AG20443 (cell line): ENCODE measurements around the gene ZNF768.

Experiments
- DNase-seq: peaks from one replicate; pipeline ENCODE4 v3.0.0; 2012; ENCODE audit warnings: low spot score, mixed read lengths

The ZNF768 gene

DNA sequence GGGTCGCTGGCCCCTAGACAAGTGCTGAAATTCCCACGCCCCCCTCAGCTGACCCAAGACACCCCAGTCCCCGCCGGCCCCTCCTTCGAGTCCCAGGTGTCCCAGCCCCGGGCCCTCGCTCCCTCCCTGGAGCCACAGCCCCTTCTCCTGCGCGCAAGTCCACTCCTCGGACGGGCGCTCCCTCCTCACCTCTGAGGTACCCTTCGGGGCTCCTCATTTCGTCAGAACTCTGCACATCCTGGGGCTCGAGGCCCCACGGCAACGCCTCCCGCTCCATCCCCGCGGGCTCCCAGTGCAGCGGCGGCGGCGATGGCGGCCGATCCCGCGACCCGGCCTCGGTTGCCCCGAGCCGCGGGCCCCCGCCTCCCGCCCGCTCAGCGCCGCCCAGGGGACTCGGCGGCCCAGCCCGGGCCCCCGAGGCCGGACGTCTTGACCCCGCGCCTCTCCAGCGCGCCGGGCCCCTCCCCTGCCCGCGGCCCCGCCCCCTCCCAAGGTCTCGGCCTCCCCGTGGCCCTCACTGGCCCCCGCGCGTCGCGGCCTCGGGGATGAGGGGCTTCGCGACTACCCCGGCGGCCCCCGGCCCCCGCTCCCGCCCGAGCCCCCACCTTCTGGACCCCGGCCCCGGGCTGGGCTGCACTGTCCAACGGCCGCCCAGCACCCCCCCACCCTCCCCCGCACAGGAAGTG lies at the start of gene ZNF768:
Gene ZNF768, minus strand, starts transcription at position 430 of the 686 bp plus-strand sequence. Its CDS starts 153 bp downstream, at position 277.
- peak; percentile 85 for DNase-seq

DNA sequence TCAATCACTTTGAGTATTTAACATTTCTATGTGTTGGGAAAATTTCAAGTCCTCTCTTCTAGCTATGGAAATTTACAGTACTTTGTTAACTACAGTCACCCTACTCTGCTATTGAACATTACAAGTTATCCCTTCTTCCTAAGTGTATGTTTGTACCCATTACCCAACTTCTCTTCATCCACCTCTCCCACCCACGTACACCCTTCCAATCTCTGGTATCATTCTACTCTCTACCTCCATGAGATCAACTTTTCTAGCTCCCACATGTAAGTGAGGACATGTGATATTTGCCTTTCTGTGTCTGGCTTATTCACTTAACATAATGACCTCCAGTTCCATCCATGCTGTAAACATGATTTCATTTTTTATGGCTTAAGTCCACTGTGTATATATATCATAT lies 48.3 kb upstream of the ZNF768 start:
- DNase-seq, result no peak

DNA sequence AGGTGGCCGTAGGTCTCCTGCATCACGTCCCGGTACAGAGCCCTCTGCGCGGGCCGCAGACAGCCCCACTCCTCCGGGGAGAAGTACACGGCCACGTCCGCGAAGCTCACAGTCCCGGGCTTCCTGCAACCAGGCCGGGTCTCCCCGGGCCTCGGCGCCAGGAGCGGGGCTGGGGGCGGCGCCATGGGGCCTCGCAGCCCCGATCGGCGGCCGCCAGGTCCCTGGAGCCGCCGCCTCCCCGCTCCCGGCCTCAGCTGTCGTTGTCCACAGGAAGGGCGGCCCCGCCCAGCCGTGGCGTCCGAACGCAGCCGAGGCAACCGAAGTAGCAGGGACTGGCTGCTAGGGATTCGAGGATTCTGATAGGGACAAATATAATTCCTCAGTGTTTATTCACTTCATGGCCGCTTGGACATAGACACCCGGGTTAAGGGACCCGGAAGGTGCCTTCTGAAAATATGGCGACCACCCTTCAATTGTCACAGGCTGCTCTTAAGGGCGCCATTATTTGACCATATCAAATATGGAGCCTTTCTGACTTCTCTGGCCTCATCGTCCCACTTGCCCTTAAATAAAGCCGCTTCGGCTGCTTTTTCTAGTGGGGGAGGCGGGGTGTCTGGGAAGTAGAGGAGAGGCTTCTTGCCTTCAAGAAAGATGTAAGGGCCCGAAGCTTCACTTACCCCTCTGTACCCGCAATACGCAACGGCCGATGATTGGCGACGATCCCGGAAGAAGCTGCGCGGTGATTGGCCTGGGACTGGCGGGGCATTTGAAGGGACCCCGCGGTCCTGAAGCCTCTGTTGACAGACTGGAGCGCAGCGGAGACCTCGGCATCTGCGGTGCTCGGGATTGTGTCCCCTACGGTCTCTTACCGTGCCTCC lies 45.3 kb upstream of the ZNF768 start, which contains the start of gene ZNF688:
Gene ZNF688, minus strand, starts transcription at position 270 of the 878 bp plus-strand sequence. Its CDS starts 85 bp downstream, at position 185.
- DNase-seq, result peak; percentile 96

GRCh38 chr16:30570636-30571444 lies 44.5 kb upstream of the ZNF768 start:
- peak; percentile 42 for DNase-seq

DNA sequence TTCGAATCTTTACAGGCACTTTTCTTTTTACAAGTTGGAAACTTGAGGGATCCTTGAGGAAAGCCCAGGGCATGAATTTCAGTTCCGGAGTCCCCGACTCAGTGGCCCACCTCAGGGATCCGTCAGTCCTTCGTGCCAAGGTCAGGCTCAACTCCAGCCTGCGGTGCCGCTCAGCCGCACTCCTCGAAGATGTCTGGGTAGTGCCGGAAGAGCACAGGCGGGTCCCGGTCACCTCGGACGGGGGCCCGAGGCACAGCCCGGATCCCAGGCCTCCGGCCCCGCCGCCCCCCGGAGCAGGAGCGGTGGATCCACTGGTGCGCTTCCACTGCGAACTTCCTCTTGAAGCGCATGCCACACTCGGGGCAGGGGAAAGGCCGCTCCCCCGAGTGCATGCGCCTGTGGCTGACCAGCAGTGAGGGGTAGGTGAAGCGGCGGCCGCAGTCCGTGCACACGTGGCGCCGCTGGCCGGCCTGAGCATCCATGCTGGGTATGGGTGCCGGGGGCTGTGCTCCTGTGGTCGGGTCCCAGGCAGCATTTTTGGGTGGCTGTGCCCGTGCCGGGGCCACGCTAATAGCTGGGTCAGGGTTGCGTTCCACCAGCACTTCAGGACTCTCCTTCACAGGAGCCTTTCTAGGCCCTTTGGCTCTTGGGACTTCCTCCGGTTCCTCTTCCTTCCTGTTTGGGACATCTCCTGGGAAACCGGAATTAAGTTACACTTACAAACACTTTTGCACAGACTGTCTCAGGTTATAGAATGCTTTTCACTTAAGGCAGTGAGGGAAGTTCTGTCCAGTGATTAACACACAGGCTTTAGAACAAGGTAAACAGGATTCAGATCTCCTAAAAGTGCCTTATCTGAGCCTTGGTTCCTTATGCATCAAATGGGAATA lies 43.6 kb upstream of the ZNF768 start:
- DNase-seq, result no peak

DNA sequence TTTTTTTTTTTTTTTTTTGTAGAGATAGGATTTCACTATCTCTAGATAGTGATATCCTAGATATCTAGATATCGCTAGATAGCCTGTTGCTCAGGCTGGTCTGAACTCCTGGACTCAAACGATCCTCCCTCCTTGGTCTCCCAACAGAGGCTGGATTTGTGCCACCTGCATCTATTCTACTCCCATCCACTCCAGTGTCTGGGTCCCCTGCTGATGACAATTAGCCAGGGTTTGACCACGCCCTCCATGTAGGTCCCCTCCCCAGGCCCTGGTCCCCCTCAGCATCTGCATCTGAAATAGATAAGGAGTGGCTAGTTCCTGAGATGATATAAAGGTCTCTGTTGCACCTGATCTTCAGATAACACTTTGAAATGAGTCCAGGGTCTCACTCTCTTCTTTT lies 42.9 kb upstream of the ZNF768 start:
- DNase-seq, result no peak

DNA sequence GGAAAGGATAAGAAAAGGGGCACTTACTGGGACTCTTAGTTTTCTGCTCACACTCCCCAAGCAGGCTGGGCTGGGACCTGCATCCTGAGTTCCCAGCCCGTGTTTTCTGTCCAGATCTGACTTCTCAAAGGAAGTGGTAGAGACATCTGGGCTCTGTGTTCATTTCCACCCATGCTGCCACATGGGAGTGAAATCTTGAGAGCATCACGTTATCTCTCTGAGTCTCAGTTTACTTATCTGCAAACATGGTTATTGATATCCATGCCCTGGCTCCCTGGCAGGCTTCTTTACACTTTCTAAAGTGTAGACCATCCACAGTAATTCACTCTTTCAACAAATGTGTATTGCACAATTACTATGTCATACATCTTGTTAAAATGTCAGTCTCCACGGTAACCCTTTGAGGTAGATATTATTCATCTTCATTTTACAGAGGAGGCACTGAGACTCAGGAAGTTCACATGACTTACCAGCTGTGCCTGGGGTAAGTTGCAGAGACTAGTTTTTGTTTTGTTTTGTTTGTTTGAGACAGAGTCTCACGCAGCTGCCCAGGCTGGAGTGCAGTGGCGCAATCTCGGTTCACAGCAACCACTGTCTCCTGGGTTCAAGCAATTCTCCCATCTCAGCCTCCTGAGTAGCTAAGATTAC lies 41.7 kb upstream of the ZNF768 start:
- peak; percentile 20 for DNase-seq

- DNase-seq, result no peak
Observed at GRCh38 chr16:30567160-30567990, 41.0 kb upstream of the ZNF768 start.

DNA sequence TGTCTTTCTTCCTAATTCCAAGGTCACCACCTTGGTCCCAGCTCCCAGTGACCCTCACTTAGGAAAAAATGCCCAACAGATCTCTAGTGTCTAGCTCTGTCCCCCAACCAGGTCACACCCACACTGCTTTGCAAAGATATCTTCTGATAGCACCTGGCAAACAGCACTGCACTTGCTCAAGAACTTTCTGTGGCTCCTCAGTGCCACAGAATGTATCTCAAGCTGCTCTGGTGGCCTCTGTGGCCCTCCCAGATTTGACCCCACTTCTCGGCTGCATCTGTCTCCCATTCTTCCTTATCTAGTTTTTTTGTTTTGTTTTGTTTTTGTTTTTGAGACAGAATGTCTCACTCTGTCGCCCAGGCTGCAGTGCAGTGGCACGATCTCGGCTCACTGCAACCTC lies 40.2 kb upstream of the ZNF768 start:
- DNase-seq, result no peak

GRCh38 chr16:30565984-30566383 lies 39.6 kb upstream of the ZNF768 start:
- DNase-seq, result no peak

DNA sequence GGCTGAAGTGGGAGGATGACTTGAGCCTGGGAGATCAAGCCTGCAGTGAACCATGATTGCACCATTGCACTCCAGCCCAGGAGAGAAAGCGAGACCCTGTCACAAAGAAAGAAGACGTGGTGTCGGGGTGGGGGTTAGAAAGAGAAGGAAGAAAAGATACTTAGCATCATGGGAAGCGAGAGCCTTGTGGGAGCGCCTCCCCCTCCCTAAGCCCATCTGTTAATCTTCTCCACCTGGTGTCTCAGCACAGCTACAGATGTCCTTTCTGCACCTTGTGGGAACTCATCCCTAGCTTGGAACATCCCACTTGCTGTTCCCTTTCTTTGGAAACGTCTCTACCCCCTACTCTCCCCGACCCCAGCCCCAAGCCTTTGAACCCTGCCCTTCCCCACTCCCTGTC lies 39.2 kb upstream of the ZNF768 start:
- no peak for DNase-seq

- DNase-seq, result no peak
Observed at GRCh38 chr16:30562021-30562420, 35.7 kb upstream of the ZNF768 start.

DNA sequence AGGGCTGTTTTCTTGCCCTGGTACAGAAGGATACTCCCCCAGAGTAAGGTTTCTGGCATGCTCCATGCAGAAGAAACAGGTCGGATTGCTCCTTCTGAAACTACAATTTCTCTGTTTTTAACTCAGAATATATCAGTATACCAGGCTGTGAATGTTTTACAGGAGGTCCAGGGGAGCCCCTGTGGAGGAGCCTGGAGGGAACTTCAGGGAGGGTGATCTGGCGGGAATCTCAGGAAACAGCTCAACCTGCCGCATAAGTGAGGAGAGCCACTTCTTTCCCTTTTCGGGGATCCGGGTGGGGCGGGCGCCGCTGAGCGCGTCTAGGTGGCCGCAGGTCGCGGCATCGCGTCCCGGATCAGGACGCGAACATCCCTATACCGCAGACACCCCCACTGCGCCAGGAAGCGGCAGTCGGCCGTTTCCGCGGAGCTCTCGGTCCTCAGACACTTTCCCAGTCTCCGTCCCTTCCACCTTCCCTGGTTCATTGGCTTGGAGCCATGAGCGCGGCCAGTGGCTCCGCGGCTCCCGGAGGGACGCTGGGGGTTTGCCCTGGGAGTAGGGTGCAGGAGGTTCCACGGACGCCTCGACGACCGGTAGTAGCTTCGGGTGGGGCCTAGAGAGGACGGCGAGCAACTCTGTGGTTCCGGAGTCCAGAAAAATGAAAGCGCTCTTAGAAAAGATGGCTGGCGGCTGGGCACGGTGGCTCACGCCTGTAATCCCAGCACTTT lies 34.9 kb upstream of the ZNF768 start:
- DNase-seq, result no peak

- DNase-seq, result no peak
Observed at GRCh38 chr16:30559690-30560089, 33.3 kb upstream of the ZNF768 start.

DNA sequence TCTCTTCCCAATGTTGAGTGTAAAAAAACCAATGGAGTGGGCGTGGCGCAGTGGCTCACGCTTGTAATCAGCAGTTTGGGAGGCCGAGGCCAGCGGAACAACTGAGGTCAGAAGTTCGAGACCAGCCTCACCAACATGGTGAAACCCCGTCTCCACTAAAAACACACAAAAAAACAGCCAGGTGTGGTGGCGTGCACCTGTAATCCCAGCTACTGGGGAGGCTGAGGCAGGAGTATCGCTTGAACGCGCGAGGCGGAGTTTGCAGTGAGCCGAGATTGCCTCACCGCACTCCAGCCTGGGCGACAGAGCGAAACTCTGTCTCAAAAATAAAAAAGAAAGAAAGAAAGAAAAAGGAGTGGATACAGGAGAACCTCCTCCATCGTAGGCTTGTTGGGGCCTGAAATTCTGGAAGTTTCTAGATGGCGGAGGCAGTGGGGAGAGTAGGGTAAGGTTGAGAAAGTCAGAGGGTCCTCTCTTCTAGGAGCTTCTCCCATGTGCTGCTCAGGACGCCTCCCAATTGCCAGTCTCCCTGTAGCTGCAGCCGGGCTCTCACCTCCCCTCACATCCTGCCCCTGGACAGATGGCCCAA lies 32.5 kb upstream of the ZNF768 start:
- no peak for DNase-seq

GRCh38 chr16:30557957-30558788 lies 31.8 kb upstream of the ZNF768 start, which contains the start of gene ZNF764:
Gene ZNF764 (minus strand): TSS chr16:30558374. CDS start chr16:30558182, 192 bp downstream.
- DNase-seq, result peak; percentile 98

GRCh38 chr16:30557707-30557956 lies 31.3 kb upstream of the ZNF768 start:
- DNase-seq, result peak; percentile 20

DNA sequence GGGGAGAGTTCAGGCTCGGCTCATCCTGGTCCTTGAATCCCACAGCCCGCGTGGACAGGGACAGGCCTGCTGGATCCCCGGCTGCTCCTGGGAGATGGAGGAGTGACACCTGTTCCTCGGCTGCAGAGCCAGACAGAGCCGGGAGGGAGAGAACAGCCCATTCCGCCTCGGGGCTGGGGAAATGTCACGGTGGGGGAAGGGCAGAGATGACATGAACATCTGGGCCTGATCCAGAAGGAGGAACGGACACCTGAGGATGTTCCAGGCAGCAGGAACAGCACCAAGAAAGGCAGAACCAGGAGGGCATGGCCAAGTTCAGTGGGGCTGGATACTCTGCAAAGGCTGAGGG lies 29.7 kb upstream of the ZNF768 start:
- no peak for DNase-seq
